Mucosa of descending colon (tissue), 3 donors: ENCODE data around the gene ANLN. TPM values are rescaled to one million over a fixed set of nuclear protein-coding genes. Genes with fewer than 3 reads are reported as not detected.

Experiments used
- ATAC-seq: fragments of 200-7000 bp; cut with Tn5 transposase; one replicate; pipeline ENCODE4 v1.9.1; 2020; ENCODE audit warnings: mild to moderate bottlenecking, moderate library complexity
- DNase-seq, 3 donors: peaks; one replicate each; pipeline ENCODE4 v3.0.0-alpha.2; 2020
- H3K36me3 ChIP-seq: fragments of 200-600 bp; one replicate; pipeline ENCODE4 v1.8.0; 2021; ENCODE audit warnings: low read depth, mild to moderate bottlenecking
- H3K4me1 ChIP-seq: fragments of 200-600 bp; one replicate; pipeline ENCODE4 v1.8.0; 2021; ENCODE audit warnings: low read depth, mild to moderate bottlenecking
- H3K4me3 ChIP-seq: fragments of 200-600 bp; one replicate; pipeline ENCODE4 v1.8.0; 2021; ENCODE audit warnings: mild to moderate bottlenecking
- H3K9me3 ChIP-seq: fragments of 200-600 bp; one replicate; pipeline ENCODE4 v1.8.0; 2021; ENCODE audit warnings: mild to moderate bottlenecking
- intact Hi-C, 2 donors: fragments of 100-400 bp; cut with DNase I in 1 of 2; cut with micrococcal nuclease in 1 of 2; formaldehyde crosslinking; loops; one replicate each; pipeline versions ENCODE4 v1.11.0 to v1.11.1; 2022; cut with DNase I, micrococcal nuclease
- total RNA-seq, 3 donors: library from RNA; stranded (reverse); fragmentation: NEBNext Ultra II Directional in 2 of 3; extraction: Animal tissue kit (Norgen Biotek cat#: 25700) in 2 of 3; gene quantifications; one replicate each; pipeline versions ENCODE4 v1.2.1 to v1.2.4, GENCODE V29; 2021 to 2023
- TF ChIP-seq, protein P1 (sequence below): fragments of 200-600 bp; IDR thresholded peaks from one replicate; pipeline ENCODE4 v1.8.0; 2022; ENCODE audit warnings: antibody characterized with exemption, mild to moderate bottlenecking
- donor health status: DM: no; HTN: no; CAD: no; lungs with moderate emphysema.
- donor health status: DM: no; HTN: no; CAD: no.
- donor health status: DM: no; HTN: yes; CAD: no.

Gene ANLN
- total RNA-seq, 3 donors from 2014 or later: 3.8 to 23.7 (median 6.4) TPM

DNA sequence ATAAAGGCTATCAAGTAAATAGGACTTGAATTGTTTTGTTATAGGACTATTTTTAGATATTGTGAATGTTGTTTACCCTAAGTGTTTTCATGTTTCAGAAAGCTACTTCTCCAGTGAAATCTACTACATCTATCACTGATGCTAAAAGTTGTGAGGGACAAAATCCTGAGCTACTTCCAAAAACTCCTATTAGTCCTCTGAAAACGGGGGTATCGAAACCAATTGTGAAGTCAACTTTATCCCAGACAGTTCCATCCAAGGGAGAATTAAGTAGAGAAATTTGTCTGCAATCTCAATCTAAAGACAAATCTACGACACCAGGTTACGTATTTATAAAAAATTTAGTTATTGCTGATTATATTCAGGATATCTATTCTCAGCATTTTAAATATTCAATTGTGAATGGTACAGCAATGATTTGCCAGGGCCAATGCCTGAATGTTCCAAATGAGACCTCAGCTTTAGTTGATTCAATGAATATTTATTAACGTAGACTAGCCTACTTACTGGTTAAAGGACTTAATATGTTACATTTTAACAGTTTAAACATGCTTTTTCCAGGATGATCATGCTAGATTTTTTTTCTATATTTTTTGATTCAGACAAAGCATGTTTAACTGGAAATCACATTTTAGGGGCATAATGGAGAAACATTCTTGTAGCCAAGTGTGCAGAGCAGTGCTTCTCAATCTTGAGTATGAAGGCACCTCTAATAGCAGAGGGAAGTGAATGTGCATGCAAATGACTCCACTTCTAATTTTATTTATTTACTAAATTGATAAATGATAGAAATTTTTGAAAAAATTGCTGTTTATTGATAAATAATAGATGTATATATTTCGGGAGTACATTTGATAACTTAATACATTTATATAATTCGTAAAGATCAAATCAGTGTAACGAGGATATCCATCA, 18.2 kb downstream of the ANLN start:
- DNase-seq (no peak), ATAC-seq (no peak)
- intact Hi-C loops: no loop called here
- H3K4me3 ChIP-seq: no peak overlapping the region
- no peaks in the 10 kb centered on the region for H3K4me1 ChIP-seq
- TF ChIP-seq, protein P1, sequence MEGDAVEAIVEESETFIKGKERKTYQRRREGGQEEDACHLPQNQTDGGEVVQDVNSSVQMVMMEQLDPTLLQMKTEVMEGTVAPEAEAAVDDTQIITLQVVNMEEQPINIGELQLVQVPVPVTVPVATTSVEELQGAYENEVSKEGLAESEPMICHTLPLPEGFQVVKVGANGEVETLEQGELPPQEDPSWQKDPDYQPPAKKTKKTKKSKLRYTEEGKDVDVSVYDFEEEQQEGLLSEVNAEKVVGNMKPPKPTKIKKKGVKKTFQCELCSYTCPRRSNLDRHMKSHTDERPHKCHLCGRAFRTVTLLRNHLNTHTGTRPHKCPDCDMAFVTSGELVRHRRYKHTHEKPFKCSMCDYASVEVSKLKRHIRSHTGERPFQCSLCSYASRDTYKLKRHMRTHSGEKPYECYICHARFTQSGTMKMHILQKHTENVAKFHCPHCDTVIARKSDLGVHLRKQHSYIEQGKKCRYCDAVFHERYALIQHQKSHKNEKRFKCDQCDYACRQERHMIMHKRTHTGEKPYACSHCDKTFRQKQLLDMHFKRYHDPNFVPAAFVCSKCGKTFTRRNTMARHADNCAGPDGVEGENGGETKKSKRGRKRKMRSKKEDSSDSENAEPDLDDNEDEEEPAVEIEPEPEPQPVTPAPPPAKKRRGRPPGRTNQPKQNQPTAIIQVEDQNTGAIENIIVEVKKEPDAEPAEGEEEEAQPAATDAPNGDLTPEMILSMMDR: no peak
- H3K9me3 ChIP-seq: no peaks in the 10 kb centered on the region
- H3K36me3 ChIP-seq: no peaks in the 10 kb centered on the region

DNA sequence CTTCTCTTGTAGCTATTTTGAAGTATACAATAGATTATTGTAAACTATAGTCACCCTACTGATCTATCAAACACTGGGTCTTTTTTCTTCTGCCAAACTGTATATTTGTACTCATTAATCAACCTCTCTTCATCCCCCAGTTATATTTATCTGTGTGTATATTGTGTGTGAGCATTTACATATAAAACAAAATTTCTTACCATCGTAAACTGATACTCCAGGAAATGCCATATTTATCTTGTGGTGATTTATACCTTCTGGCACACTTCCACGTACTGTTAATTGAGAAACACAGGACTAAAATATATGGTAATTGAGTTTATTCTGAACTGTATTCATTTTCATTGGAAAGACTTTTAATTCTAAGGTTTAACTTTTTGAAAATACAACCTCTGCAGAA, 18.9 kb downstream of the ANLN start:
- ATAC-seq (no peak), DNase-seq (no peak)
- TF ChIP-seq, protein P1: no peak
- intact Hi-C loops: no loop called here
- no peaks in the 10 kb centered on the region for H3K36me3 ChIP-seq
- H3K9me3 ChIP-seq: no peaks in the 10 kb centered on the region
- no peaks in the 10 kb centered on the region for H3K4me1 ChIP-seq
- no peak overlapping the region for H3K4me3 ChIP-seq

DNA sequence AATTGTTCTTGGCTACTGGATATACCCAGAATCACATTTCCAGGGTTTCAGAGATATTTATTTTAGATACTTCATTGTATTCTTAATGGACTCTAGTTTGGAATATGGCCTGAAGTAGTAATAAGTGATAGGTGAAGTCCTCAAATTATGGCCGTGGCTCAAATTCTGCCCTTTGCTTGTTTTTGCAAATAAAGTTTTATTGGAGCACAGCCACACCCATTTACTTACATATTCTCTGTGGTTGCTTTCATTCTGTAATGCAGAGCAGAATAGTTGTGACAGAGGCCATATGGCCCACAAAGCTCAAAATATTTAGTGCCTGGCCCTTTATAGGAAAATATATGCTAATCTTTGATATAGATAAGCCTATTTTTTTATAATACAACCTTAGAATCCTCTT, 19.5 kb downstream of the ANLN start:
- intact Hi-C loops: no loop called here
- DNase-seq (no peak), ATAC-seq (peak; percentile 63)
- Histone ChIP-seq H3K36me3 (no peaks in the 10 kb centered on the region), H3K9me3 (no peaks in the 10 kb centered on the region), H3K4me1 (no peaks in the 10 kb centered on the region), H3K4me3 (no peak overlapping the region)
- TF ChIP-seq, protein P1: no peak

DNA sequence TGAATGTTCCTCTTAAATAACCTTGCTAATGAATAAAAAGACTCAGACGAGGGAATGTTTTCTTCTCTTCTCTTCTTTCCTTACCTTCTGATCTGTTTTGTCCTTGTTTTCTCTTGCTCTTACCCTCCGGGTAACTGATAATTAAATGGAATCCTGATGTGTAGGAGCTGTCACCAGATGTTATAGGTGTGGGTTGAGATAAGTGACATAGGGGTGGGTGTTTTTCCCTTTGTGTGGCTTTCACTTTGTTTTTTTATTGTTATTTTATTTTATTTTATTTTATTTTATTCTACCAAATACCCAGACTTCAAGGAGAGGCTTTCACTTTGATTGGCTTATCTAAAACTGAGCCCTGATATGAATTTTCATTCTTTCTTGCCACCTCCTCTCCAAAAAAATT, 25.5 kb downstream of the ANLN start:
- ATAC-seq: no peak
- no peaks in the 10 kb centered on the region for H3K9me3 ChIP-seq
- no peak overlapping the region for H3K4me3 ChIP-seq
- H3K36me3 ChIP-seq: no peaks in the 10 kb centered on the region
- intact Hi-C loops: no loop called here
- no peaks in the 10 kb centered on the region for H3K4me1 ChIP-seq
- TF ChIP-seq, protein P1: no peak
- DNase-seq: no peak

DNA sequence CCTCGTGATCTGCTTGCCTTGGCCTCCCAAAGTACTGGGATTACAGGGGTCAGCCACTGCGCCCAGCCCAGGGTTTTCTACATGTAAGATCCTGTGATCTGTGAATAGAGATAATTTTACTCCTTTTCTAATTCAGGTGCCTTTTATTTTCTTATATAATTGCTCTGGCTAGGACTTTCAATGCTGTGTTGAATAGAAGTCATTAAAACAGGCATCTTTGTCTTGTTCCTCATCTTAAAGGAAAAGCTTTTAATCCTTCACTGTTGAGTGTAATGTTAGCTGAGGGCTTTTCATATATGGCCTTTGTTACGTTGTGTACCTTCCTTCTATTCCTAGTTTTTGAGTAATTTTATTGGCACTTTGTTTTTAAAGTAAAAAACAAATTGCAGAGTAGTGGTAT, 26.6 kb downstream of the ANLN start:
- Histone ChIP-seq H3K9me3 (no peaks in the 10 kb centered on the region), H3K4me3 (no peak overlapping the region), H3K36me3 (no peaks in the 10 kb centered on the region), H3K4me1 (no peaks in the 10 kb centered on the region)
- ATAC-seq (no peak), DNase-seq (no peak)
- TF ChIP-seq, protein P1: no peak
- intact Hi-C loops: no loop called here
